Esophagus muscularis mucosa (tissue), 4 donors: ENCODE results near the gene LYZ. TPM values are rescaled to one million over a fixed set of nuclear protein-coding genes. Genes with fewer than 3 reads are reported as not detected.

Source experiments
- DNase-seq: peaks from one replicate; pipeline ENCODE4 v3.0.0-alpha.2; 2017; ENCODE audit errors: extremely low spot score
- H3K27ac ChIP-seq, 4 donors: fragments of 200-600 bp; sonication (generic); replicated peaks in 1 of 4; 1 replicate in 3 of 4; 2 replicates in 1 of 4; pipeline ENCODE4 v1.5.1; 2016 to 2019; ENCODE audit warnings: mild to moderate bottlenecking in 1 of 4
- H3K27me3 ChIP-seq, 4 donors: fragments of 200-600 bp; sonication (generic); one replicate each; pipeline versions ENCODE4 v1.5.1 to v1.6.0; 2016 to 2019
- H3K36me3 ChIP-seq, 4 donors: fragments of 200-600 bp; sonication (generic); one replicate each; pipeline ENCODE4 v1.5.1; 2016 to 2019
- H3K4me1 ChIP-seq, 4 donors: fragments of 200-600 bp; sonication (generic); one replicate each; pipeline ENCODE4 v1.5.1; 2016 to 2019
- H3K4me3 ChIP-seq, 4 donors: fragments of 200-600 bp; sonication (generic); 1 replicate in 2 of 4; 2 replicates in 2 of 4; pipeline ENCODE4 v1.5.1; 2016 to 2019; ENCODE audit warnings: mild to moderate bottlenecking in 4 of 4, moderate library complexity in 1 of 4
- H3K9me3 ChIP-seq, 4 donors: fragments of 200-600 bp; sonication (generic); 1 replicate in 3 of 4; 2 replicates in 1 of 4; pipeline ENCODE4 v1.5.1; 2016 to 2019
- CTCF ChIP-seq, 3 experiments: fragments of 200-600 bp in 2 of 3; fragments of 450-650 bp in 1 of 3; sonication (generic) in 2 of 3; IDR thresholded peaks; one replicate each; pipeline ENCODE4 v1.5.1; 2017 to 2019; ENCODE audit warnings: antibody characterized with exemption in 3 of 3, mild to moderate bottlenecking in 2 of 3, moderate library complexity in 1 of 3
- EP300 ChIP-seq: sonication (generic); formaldehyde crosslinking; IDR thresholded peaks from one replicate; pipeline ENCODE4 v1.6.1; 2017; ENCODE audit warnings: antibody characterized with exemption
- POLR2A ChIP-seq: fragments of 450-650 bp; IDR thresholded peaks from one replicate; pipeline ENCODE4 v1.6.1; 2017; ENCODE audit warnings: antibody characterized with exemption, moderate library complexity, mild to moderate bottlenecking, low read depth
- POLR2AphosphoS5 ChIP-seq, 2 donors: sonication (generic); formaldehyde crosslinking; IDR thresholded peaks; one replicate each; pipeline ENCODE4 v1.6.1; 2017; ENCODE audit warnings: antibody characterized with exemption in 2 of 2
- WGBS: methylation state at CpG from one replicate; pipeline ENCODE4 v1.1.5; 2018; 5-methylcytosine and 5-hydroxymethylcytosine counted together
- intact Hi-C: fragments of 100-400 bp; cut with DNase I; formaldehyde crosslinking; loops from one replicate; pipeline ENCODE4 v1.15.1; 2023
- total RNA-seq, 4 donors: library from RNA; depleted of rRNA; stranded (reverse); fragments of >200 nt; gene quantifications; one replicate each; pipeline versions ENCODE4 v1.1.0 to v1.2.1, GENCODE V29; 2016

Gene LYZ
- total RNA-seq, 4 donors from 2014 or later: 8.8 to 95.3 (median 34.0) TPM

- intact Hi-C loops: no loop called here
Observed at GRCh38 chr12:69350777-69351176, 2.6 kb downstream of the LYZ start.

DNA sequence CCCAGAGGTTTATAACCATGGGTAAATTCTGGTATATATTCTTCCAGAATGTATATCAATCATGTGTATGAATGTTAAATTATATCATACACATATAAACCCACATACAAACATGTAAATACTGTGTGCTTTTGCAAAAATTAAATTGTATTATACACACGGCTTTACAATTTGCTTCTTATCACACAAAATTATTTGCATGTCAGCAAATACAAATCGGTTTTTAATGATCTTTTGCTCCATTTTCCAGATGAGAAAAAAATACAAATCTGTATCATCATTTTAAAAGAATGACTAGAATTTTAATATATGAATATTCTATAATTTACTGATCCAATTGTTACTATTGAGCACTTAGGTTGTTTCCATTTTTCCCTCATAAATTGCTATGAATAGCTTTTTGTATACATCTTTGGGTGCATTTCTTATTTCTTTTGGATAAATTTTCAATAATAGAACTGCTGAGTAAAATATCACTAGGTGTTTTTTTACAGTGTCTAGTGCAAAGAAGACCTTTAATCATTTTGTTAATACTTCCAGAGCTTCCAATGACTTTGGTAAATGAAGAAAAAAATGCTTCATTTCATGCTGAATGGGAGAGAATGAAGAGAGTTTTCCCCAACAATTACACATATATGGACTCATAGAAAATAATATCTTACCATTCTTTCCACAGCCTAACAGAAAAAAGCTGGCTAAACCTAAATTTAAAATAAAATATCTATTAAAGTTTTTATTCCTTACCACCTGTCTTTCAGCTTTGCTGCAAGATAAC lies 3.5 kb downstream of the LYZ start:
- no peak overlapping the region for H3K4me3 ChIP-seq
- H3K9me3 ChIP-seq: no peaks in the 10 kb centered on the region
- TF ChIP-seq EP300 (no peak), POLR2AphosphoS5 (IDR thresholded peaks at IDR 0.05) (no peak), CTCF (IDR thresholded peaks at IDR 0.05) (no peak), POLR2A (no peak)
- no peak overlapping the region for H3K27ac ChIP-seq
- H3K27me3 ChIP-seq: no peaks in the 10 kb centered on the region
- DNase-seq: no peak
- no peaks in the 10 kb centered on the region for H3K4me1 ChIP-seq
- no peaks in the 10 kb centered on the region for H3K36me3 ChIP-seq
- 72% methylated on average over 2 of the region's 2 CpGs for WGBS
- intact Hi-C loops: no loop called here

More at GRCh38 chr12:69350777-69351176, 2.6 kb downstream of the LYZ start:
- Histone ChIP-seq H3K27me3 (no peaks in the 10 kb centered on the region), H3K4me3 (no peak overlapping the region), H3K36me3 (no peaks in the 10 kb centered on the region), H3K4me1 (no peaks in the 10 kb centered on the region), H3K9me3 (no peaks in the 10 kb centered on the region), H3K27ac (no peak overlapping the region)
- WGBS: 94% methylated on average over 1 of the region's 1 CpG
- TF ChIP-seq CTCF (IDR thresholded peaks at IDR 0.05) (no peak), POLR2A (no peak), EP300 (no peak), POLR2AphosphoS5 (IDR thresholded peaks at IDR 0.05) (no peak)
- DNase-seq: no peak

GRCh38 chr12:69352904-69353303 lies 4.7 kb downstream of the LYZ start:
- H3K36me3 ChIP-seq: no peaks in the 10 kb centered on the region
- no peak for TF ChIP-seq EP300
- no peak for TF ChIP-seq POLR2AphosphoS5 (IDR thresholded peaks at IDR 0.05)
- no peak for TF ChIP-seq CTCF (IDR thresholded peaks at IDR 0.05)
- no peak for TF ChIP-seq POLR2A
- H3K27me3 ChIP-seq: no peaks in the 10 kb centered on the region
- peaks cover 0 to 8% (median 6%) of the 10 kb centered on the region in 4 donors for H3K4me1 ChIP-seq
- no peak overlapping the region for H3K27ac ChIP-seq
- no peak for DNase-seq
- 88% methylated on average over 5 of the region's 5 CpGs for WGBS
- no peak overlapping the region for H3K4me3 ChIP-seq
- intact Hi-C loops: no loop called here
- H3K9me3 ChIP-seq: no peaks in the 10 kb centered on the region

- 87% methylated on average over 1 of the region's 1 CpG for WGBS
- intact Hi-C loops: no loop called here
- no peaks in the 10 kb centered on the region for H3K36me3 ChIP-seq
- no peak for DNase-seq
- peaks cover 4 to 13% (median 11%) of the 10 kb centered on the region in 4 donors for H3K4me1 ChIP-seq
- no peaks in the 10 kb centered on the region for H3K27me3 ChIP-seq
- no peaks in the 10 kb centered on the region for H3K9me3 ChIP-seq
- no peak overlapping the region for H3K27ac ChIP-seq
- TF ChIP-seq POLR2A (no peak), POLR2AphosphoS5 (IDR thresholded peaks at IDR 0.05) (no peak), EP300 (no peak)
- H3K4me3 ChIP-seq: no peak overlapping the region
Observed at GRCh38 chr12:69354172-69354555, 6.0 kb downstream of the LYZ start.

- intact Hi-C loops: loop anchor here (5.0 kb wide), 2 partner anchors 228 to 288 kb away; no protein-coding TSS in a partner anchor
- Histone ChIP-seq H3K36me3 (no peaks in the 10 kb centered on the region), H3K27ac (no peak overlapping the region), H3K4me3 (no peak overlapping the region), H3K9me3 (no peaks in the 10 kb centered on the region), H3K27me3 (no peaks in the 10 kb centered on the region), H3K4me1 (peaks cover 5 to 16% (median 13%) of the 10 kb centered on the region in 4 donors)
- no peak for DNase-seq
- WGBS: 48% methylated on average over 1 of the region's 1 CpG
- TF ChIP-seq POLR2A (no peak), EP300 (no peak), POLR2AphosphoS5 (IDR thresholded peaks at IDR 0.05) (no peak), CTCF (IDR thresholded peaks at IDR 0.05) (no peak)
Observed at GRCh38 chr12:69354556-69355187, 6.5 kb downstream of the LYZ start.
